ENCODE data around the gene ASS1.

ASS1 gene

GRCh38 chr9:130501639-130502038, 56.9 kb downstream of the ASS1 start:
- no peak for DNase-seq

DNA sequence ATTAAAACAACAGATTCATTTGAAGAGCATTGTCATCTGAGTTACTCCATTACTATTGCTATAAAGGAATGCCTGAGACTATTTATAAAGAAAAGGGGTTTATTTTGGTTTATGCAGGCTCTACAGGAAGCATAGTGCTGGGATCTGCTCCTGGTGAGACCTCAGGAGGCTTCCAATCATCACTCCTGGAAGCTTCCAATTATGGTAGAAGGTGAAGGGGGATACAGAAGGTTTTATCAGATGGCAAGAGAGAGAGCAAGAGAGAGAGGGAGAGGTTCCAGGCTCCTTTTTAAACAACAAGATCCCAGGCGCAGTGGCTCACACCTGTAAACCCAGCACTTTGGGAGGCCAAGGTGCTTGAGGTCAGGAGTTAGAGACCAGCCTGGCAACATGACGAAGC, 63.5 kb downstream of the ASS1 start:
- no peak for DNase-seq

GRCh38 chr9:130512199-130512598, 67.4 kb downstream of the ASS1 start:
- DNase-seq: no peak

DNA sequence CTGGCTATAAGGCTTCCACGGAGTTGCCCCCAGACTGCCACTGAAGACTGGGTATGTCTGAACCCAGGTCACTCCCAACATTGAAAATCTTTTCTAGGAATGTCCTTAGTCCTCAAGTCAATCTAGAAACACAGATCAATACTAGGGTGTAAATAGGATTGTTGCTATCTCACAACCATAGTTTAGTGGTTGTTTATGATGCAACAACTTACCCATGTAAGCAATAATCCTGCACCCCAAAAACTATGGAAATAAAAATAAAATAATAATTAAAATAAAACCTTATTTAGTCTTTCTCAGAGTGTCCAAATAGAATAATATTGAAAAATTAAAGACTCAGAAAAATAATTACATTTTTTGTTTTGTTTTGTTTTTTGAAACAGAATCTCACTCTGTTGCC, 68.3 kb downstream of the ASS1 start:
- no peak for DNase-seq

DNA sequence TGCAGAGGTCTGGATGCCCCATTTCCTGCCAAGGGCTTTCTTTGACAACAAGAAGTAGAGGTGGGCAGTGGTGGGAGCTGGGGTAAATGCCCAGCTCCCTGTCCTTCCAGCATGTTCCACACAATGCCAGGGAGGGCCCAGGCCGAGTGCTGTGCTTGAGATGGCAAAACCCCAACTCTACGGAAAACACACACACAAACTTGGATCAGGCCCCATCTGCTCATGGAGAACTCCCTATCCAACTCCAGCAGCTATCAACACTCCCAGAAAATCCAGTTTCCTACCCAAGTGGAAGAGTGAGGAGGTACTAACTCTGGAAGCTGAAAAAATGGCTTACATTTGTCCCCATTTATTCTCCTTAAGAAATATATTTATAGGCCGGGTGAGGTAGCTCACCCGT, 73.5 kb downstream of the ASS1 start:
- DNase-seq: no peak

GRCh38 chr9:130518943-130519799, 74.4 kb downstream of the ASS1 start:
- DNase-seq: no peak

- DNase-seq: no peak
These were observed 75.2 kb downstream of the ASS1 start for GRCh38 chr9:130519927-130520326.

DNA sequence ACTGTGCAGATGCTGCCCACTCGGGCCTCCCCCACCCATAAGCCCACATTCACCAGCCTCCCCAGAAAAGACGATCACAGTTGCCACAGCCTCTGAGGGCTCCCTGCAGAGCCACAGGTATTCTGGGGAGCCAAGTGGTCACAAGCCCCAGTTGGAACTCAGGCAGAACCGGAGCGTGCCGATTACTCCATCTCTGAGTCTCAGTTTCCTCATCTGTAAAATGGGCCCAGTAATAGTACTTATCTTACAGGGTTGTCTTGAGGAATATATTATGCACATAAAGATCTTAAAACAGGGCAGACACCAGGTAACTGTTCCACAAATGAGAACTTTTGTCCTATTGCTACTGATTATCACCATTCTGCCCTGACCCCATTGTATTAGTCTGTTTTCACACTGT, 77.0 kb downstream of the ASS1 start:
- no peak for DNase-seq

GRCh38 chr9:130522233-130522808, 77.6 kb downstream of the ASS1 start:
- DNase-seq: no peak

GRCh38 chr9:130523921-130524320, 79.2 kb downstream of the ASS1 start:
- DNase-seq: no peak

DNA sequence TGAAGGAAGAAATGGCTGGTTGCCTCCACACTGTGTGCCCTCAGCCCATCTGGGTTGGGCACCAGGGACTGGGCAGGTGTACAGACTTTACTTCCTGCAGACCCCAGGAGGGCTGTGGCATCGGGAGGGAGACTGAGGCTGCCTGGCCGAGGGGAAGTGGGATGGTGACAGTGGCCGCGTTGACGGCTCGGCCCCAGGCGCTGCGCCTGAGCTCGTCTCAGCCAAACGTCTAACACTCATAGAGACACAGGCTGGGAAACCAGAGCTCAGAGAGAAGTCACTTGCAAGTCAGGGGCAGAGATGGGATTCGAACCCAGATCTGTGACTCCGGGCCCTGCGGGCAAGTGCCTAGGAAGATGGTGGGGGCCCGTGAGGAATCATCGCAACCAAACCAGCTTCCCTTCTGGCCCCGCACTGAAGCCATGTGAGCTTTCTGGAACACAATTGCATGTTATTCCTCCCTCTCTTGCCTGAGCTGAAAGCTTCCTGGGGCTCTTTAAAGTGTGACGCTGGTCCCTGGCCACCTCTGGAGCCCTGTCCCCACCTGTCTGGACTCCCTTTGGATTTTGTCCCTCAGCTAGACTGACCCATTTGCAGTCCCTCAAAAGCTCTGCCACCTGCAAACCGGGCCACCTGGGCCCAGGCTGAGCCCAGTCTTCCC, 81.6 kb downstream of the ASS1 start:
- no peak for DNase-seq

DNA sequence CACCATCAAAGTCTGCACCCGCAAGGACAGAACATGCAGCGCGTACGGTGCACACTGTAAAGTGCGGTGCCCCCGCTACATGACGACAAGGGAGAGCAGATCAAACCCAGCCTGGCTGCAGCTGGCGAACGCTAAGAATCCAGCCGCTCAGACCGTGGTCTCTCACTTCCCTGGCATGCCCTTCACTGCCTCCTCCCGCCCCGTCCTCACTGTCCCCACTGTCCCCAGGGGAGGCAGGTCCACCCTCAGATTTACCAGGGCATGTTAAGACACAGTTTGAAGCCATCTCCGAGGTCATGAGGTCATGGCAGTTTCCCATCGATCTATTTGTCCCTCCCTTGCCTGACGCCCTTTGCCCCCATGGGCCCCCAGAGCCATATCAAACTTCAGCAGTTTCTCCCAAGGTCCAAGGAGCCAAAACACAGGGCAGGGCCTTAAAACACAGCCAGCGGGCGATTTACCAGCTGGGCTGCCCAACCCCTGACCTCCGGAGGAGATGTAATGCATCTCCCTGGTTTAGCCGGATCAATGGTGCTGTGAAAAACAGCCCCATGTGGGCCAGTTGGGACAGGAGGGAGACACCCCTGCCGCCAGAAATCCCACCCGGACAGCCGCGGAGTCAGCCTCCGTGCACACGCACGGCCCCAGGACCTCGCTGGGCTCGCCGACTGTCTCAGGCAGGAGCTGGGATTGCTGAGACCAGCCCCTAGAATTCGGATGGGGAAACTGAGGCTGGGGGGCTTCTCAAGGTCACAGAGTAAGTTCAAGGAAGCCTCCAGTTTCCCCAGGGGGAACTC, 82.3 kb downstream of the ASS1 start:
- DNase-seq: no peak

DNA sequence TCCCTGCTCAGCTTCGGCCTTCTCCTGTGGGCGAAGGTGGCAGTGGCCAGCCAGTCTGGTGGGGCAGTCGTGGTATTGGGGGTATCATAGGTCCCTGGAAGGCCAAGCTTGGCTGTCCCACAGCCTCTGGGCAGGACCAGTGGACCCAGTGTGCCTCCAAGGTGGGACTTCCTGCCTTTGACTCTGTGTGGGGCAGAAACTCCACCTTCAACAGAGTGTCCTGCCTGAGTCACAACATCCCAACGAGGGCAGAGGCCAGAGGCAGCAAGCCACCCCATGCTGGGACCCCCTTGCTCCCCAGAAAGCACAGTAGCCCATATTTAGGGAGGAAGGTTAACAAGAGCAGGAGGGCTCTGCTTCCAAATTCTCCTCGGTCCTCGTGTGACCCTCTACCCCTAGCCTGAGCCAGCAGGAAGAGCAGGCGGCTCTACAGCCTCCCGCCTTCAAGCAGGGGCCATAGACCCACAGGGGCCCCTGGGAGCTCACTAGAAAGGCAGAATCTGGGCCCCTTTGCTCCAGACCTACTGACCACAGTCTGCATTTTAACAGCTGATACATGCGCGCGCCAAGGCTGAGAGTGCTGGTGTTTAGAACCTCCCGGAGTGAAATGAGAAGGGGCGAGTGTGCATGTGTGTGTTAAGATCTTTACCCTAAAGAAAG, 83.0 kb downstream of the ASS1 start:
- no peak for DNase-seq

- DNase-seq: no peak
These were observed 83.9 kb downstream of the ASS1 start for GRCh38 chr9:130528674-130529073.

DNA sequence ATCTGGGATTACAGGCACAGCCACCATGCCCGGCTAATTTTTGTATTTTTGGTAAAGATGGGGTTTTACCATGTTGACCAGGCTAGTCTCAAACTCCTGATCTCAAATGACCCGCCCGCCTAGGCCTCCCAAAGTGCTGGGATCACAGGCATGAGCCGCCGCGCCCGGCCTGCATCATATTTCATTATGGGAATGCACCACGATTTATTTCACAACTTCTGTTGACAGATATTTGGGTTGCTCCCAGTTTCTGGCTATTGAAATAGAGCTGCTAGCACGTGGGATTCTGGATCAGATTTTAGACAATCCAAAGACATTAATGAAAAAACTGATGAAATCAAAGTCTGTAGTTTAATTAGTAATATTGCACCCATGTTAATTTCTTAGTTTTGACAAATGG, 86.2 kb downstream of the ASS1 start:
- no peak for DNase-seq

GRCh38 chr9:130531670-130532069, 86.9 kb downstream of the ASS1 start:
- no peak for DNase-seq

GRCh38 chr9:130532426-130533080, 87.8 kb downstream of the ASS1 start:
- no peak for DNase-seq

GRCh38 chr9:130535818-130536521, 91.2 kb downstream of the ASS1 start:
- DNase-seq: no peak

DNA sequence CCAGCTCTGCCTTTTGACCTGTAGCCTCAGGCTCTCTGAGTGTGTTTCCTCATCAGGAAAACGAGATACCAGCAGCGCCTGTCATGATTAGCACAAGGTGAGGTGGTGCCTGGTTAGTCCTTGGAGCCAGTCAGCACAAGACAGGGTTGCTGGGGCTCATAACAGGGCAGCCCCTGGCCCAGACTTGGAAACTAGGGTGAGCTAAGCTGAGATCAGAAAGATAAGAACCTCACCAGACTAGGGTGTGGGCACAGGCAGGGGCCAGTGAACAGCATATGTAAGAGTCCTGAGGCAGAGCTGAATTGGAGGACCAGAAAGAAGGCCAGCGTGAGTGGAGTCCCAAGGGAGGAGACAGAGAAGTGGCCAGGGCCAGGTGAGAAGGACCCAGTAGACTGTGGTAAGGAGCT, 91.9 kb downstream of the ASS1 start:
- no peak for DNase-seq

GRCh38 chr9:130537346-130538050, 92.7 kb downstream of the ASS1 start:
- DNase-seq: no peak

Measured in CD4-positive, alpha-beta T cell treated with Interferon alpha-2 for 1 hour (primary cell).